Measurements from ENCODE around the gene SLIT1. TPM values are rescaled to one million over a fixed set of nuclear protein-coding genes. Genes with fewer than 3 reads are reported as not detected.
A peak's percentile ranks its signal among the peaks of the same experiment; 100 is the strongest.

The SLIT1 gene
- total RNA-seq, 1 donor from 2014 or later, result 0.51 TPM

DNA sequence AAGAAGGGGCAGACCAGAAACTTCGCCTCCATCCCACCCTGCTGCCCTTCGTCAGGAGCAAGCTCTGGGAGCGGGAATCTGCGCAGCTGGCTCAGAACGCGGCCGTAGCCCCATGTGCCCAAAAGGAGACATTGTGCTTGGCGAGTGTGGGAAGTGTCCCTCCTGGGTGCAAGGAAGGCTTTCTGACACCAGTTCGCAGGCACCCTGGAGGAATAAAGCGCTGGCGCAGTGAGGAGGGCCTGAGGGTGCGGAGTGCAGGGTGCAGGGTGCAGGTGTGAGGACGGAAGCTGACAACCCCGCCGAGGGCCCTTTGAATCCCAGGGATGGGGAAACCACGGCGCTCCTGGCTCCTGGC, 811 bp downstream of the SLIT1 start:
- peaks cover 11% of the 10 kb centered on the region for H3K4me1 Mint-ChIP-seq
- POLR2A ChIA-PET, result no interaction called here
- TF ChIP-seq, protein P1, sequence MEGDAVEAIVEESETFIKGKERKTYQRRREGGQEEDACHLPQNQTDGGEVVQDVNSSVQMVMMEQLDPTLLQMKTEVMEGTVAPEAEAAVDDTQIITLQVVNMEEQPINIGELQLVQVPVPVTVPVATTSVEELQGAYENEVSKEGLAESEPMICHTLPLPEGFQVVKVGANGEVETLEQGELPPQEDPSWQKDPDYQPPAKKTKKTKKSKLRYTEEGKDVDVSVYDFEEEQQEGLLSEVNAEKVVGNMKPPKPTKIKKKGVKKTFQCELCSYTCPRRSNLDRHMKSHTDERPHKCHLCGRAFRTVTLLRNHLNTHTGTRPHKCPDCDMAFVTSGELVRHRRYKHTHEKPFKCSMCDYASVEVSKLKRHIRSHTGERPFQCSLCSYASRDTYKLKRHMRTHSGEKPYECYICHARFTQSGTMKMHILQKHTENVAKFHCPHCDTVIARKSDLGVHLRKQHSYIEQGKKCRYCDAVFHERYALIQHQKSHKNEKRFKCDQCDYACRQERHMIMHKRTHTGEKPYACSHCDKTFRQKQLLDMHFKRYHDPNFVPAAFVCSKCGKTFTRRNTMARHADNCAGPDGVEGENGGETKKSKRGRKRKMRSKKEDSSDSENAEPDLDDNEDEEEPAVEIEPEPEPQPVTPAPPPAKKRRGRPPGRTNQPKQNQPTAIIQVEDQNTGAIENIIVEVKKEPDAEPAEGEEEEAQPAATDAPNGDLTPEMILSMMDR (IDR thresholded peaks at IDR 0.05), result no peak
- H3K27me3 Mint-ChIP-seq, result peaks cover 68% of the 10 kb centered on the region
- ATAC-seq (ENCODE audit: low read depth) (no peak), DNase-seq (no peak)
- H3K36me3 Mint-ChIP-seq (ENCODE audit: low read depth), result no peaks in the 10 kb centered on the region
- H3K4me3 Mint-ChIP-seq, result peak overlapping the region; percentile 50
- H3K27ac Mint-ChIP-seq, result no peak overlapping the region
- CTCF ChIA-PET, result no interaction called here
- intact Hi-C loops (cut with micrococcal nuclease), result no loop called here
- no peaks in the 10 kb centered on the region for H3K9me3 Mint-ChIP-seq

DNA sequence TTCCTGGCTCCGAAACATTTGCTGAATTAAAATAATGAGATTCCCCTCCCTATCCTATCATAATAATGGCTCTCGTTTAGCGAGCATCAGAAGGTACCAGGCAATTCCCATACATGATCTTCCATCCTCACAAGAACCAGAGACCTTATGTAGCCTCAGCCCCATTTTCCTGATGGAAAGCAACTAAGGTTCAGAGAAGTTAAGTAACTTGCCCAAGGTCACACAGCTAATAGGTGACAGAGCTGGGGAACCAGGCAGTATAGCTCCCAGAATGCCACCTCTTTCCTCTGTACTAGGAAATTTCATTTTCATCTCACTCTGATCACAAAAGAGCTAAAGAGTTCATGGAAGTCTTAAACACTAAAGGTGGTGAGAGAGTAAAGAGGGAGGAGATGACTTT, 2.4 kb downstream of the SLIT1 start:
- ATAC-seq (ENCODE audit: low read depth) (no peak), DNase-seq (no peak)
- no peak overlapping the region for H3K27ac Mint-ChIP-seq
- no peak overlapping the region for H3K4me3 Mint-ChIP-seq
- TF ChIP-seq, protein P1 (IDR thresholded peaks at IDR 0.05), result no peak
- ChIA-PET CTCF (no interaction called here), POLR2A (no interaction called here)
- peaks cover 11% of the 10 kb centered on the region for H3K4me1 Mint-ChIP-seq
- H3K27me3 Mint-ChIP-seq, result peaks cover 60% of the 10 kb centered on the region
- H3K36me3 Mint-ChIP-seq (ENCODE audit: low read depth), result no peaks in the 10 kb centered on the region
- intact Hi-C loops (cut with micrococcal nuclease), result no loop called here
- H3K9me3 Mint-ChIP-seq, result no peaks in the 10 kb centered on the region

DNA sequence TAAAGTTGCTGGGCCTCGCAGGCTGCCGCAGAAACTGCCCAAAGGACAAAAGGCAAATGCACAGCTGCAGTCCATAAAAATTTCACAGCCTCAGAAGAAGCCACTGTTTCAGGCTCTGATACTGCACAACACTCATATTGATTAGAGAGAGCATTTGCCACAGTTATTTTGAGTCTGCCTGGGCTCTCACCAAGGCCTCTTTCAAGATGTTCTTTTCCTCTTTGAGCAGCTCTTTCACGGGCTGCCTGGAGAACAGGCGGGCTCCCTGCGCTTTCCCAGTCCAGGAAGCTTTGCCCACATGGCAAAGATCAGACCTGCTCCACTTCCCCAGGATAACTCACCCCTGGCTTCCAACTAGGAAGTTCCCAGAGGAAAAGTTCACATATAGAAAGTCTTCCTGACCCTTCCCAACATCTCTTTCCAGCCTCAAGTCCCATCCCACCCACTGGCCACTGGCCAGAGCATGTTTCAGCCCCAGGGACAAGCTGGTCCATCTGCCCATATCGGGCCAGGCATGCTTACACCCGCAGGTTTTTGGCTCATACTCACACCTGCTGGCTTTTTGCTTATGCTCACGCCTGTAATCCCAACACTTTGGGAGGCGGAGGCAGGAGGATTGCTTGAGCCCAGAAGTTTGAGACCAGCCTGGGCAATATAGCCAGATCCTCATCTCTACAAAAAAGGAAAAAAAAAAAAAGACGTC, 3.3 kb downstream of the SLIT1 start:
- H3K36me3 Mint-ChIP-seq (ENCODE audit: low read depth), result no peaks in the 10 kb centered on the region
- no peaks in the 10 kb centered on the region for H3K9me3 Mint-ChIP-seq
- peaks cover 54% of the 10 kb centered on the region for H3K27me3 Mint-ChIP-seq
- H3K27ac Mint-ChIP-seq, result no peak overlapping the region
- ChIA-PET CTCF (interaction anchor here (0.8 kb wide), 1 partner anchor 14 kb away, joined by 3 read pairs; no protein-coding TSS in a partner anchor), POLR2A (no interaction called here)
- peaks cover 11% of the 10 kb centered on the region for H3K4me1 Mint-ChIP-seq
- ATAC-seq (ENCODE audit: low read depth) (no peak), DNase-seq (no peak)
- intact Hi-C loops (cut with micrococcal nuclease), result no loop called here
- no peak overlapping the region for H3K4me3 Mint-ChIP-seq
- TF ChIP-seq, protein P1 (IDR thresholded peaks at IDR 0.05), result no peak

DNA sequence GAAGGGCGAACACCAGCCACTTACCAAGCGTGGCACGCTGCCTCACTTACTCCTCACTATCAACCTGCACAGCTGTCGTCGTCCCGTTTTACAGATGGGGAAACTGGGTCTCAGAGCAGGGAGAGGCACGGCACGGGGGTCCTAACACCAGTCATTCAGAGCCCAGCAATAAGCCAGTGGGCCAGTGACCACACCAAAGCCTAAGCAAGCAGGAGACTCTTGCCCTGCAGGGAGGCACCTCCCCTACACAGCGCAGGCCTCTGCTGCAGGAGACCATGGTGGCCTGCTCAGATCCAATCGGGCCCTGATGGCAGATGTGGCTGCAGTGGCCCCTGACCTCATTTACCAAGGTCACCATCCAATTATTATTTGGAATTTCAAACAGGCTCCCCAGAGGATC, 4.8 kb downstream of the SLIT1 start:
- CTCF ChIA-PET, result interaction anchor here (0.9 kb wide), 1 partner anchor 16 kb away, joined by 4 read pairs; no protein-coding TSS in a partner anchor
- TF ChIP-seq, protein P1 (IDR thresholded peaks at IDR 0.05), result no peak
- no peaks in the 10 kb centered on the region for H3K36me3 Mint-ChIP-seq (ENCODE audit: low read depth)

DNA sequence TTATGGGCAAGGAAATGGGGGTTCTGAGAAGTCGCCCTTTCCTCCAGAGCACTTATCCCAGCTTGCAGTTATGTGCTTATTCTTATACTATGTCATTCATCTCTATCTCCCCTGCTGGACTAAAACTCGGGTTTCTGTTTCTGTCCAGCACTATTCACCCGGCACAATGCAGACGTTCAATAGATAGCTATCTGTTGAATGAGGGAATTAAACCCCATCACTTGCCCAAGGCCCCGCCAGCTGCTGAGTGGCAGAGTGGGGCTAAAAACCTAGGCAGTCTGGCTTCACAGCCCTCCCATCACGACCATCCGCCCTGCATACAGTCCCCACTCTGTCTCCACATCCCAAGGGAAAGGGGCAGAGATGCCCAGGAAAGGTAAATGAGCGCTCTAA, 5.4 kb downstream of the SLIT1 start:
- POLR2A ChIA-PET, result no interaction called here
- Mint-ChIP-seq H3K9me3 (no peaks in the 10 kb centered on the region), H3K36me3 (ENCODE audit: low read depth) (no peaks in the 10 kb centered on the region), H3K27ac (no peak overlapping the region), H3K27me3 (peaks cover 39% of the 10 kb centered on the region), H3K4me1 (peaks cover 7% of the 10 kb centered on the region), H3K4me3 (no peak overlapping the region)
- ATAC-seq (ENCODE audit: low read depth) (no peak), DNase-seq (no peak)
- intact Hi-C loops (cut with micrococcal nuclease), result no loop called here
- CTCF ChIA-PET, result interaction anchor here (0.9 kb wide), 1 partner anchor 16 kb away, joined by 4 read pairs; no protein-coding TSS in a partner anchor
- TF ChIP-seq, protein P1 (IDR thresholded peaks at IDR 0.05), result no peak

More for the DNA sequence above, 4.8 kb downstream of the SLIT1 start:
- POLR2A ChIA-PET, result no interaction called here
- DNase-seq (no peak), ATAC-seq (ENCODE audit: low read depth) (no peak)
- Mint-ChIP-seq H3K9me3 (no peaks in the 10 kb centered on the region), H3K4me1 (peaks cover 7% of the 10 kb centered on the region), H3K4me3 (no peak overlapping the region), H3K27ac (no peak overlapping the region), H3K27me3 (peaks cover 40% of the 10 kb centered on the region)
- intact Hi-C loops (cut with micrococcal nuclease), result no loop called here

All from activated B cell treated with CpG ODN at 0.5 μM for 24 hours (primary cell).